Raji (cell line): ENCODE measurements around the gene ITGB7.

Source experiments
- POLR2A ChIP-seq: IDR thresholded peaks from 2 replicates; pipeline ENCODE4 v1.6.1; 2011; ENCODE audit warnings: low read depth, low read length, control low read depth; ENCODE audit not compliant: insufficient read depth

Gene ITGB7

GRCh38 chr12:53161119-53161911, 45.7 kb downstream of the ITGB7 start:
- no peak for TF ChIP-seq POLR2A

- no peak for TF ChIP-seq POLR2A
Measured at GRCh38 chr12:53160673-53161072, 46.4 kb downstream of the ITGB7 start.

- no peak for TF ChIP-seq POLR2A
Measured at GRCh38 chr12:53160000-53160399, 47.1 kb downstream of the ITGB7 start.

- TF ChIP-seq POLR2A: peak; percentile 49
Measured at GRCh38 chr12:53159195-53159839, 47.7 kb downstream of the ITGB7 start.

- no peak for TF ChIP-seq POLR2A
Measured at GRCh38 chr12:53152390-53152789, 54.7 kb downstream of the ITGB7 start.

GRCh38 chr12:53151039-53151438, 56.0 kb downstream of the ITGB7 start:
- no peak for TF ChIP-seq POLR2A

- no peak for TF ChIP-seq POLR2A
Measured at GRCh38 chr12:53147653-53148052, 59.4 kb downstream of the ITGB7 start.

- TF ChIP-seq POLR2A: no peak
Measured at GRCh38 chr12:53147181-53147580, 59.9 kb downstream of the ITGB7 start.

GRCh38 chr12:53145383-53146260, 61.4 kb downstream of the ITGB7 start:
- no peak for TF ChIP-seq POLR2A

GRCh38 chr12:53143355-53143754, 63.7 kb downstream of the ITGB7 start:
- TF ChIP-seq POLR2A: no peak
